Myocyte (in vitro differentiated cells): ENCODE measurements around the gene THBD. TPM values are rescaled to one million over a fixed set of nuclear protein-coding genes. Genes with fewer than 3 reads are reported as not detected.

Experiments
- DNase-seq: peaks from one replicate; pipeline ENCODE4 v3.0.0-alpha.2; 2012; ENCODE audit warnings: low read depth
- total RNA-seq: library from RNA; depleted of rRNA; stranded (reverse); fragments of >200 nt; gene quantifications from 2 replicates; pipeline ENCODE4 v1.2.3, GENCODE V29; 2014

THBD gene
- total RNA-seq, 1 donor from 2014 or later: 17.9 TPM

DNA sequence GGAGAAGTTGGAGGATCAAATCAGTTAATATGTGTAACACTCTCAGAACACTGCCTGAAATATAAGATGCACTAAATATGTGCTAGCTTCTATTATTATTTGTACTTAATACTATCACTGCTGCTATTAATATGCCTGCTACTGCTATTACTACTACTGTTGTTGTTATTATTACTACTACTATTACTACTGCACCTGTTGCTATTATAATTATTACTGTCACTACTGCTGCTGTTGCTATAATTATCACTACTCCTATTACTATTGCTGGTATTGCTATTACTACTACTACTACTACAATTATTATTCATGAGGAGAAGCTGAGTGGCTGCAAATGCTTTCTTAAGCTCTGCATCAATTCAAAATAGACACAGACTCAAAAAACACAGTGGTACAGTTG is 31.0 kb downstream of the THBD start:
- DNase-seq: no peak

DNA sequence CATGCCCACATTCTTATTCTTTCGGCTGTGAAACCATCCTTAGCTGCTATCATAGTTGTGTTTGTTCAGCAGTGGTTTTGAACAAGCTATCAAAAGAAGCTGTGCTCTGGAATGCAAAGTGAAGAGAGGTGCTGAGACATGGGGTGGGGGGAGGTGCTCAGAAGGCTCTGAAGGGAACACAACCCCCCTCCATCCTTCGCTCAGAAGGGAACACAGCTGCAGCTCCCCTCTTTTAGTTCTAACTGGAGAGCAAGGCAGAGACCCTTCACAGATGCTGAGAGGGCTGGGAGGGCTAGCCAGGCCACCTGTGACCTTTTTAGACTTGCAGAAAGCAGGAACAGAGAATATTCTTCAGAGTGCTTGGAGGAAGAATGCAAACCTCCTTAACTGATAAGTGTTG is 32.0 kb downstream of the THBD start:
- DNase-seq: no peak

DNA sequence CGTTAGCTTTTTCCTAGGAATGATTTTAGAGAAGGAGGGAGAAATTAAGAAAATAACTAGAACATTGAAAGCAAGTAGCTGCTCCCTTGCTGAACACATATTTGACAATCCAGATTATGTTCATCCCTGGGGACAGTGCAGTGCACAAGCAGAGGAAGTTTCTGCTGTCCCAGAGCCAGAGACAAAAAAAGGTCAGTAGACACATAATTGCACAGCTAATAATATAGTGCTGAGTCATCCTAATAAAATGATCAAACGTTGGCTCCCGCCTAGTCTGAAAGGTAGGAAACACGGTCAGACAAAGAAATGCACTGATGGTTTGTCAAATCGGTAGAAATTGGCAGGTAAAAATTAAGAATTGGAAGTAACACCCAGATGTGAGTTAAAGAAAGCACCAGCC is 36.0 kb downstream of the THBD start:
- no peak for DNase-seq

DNA sequence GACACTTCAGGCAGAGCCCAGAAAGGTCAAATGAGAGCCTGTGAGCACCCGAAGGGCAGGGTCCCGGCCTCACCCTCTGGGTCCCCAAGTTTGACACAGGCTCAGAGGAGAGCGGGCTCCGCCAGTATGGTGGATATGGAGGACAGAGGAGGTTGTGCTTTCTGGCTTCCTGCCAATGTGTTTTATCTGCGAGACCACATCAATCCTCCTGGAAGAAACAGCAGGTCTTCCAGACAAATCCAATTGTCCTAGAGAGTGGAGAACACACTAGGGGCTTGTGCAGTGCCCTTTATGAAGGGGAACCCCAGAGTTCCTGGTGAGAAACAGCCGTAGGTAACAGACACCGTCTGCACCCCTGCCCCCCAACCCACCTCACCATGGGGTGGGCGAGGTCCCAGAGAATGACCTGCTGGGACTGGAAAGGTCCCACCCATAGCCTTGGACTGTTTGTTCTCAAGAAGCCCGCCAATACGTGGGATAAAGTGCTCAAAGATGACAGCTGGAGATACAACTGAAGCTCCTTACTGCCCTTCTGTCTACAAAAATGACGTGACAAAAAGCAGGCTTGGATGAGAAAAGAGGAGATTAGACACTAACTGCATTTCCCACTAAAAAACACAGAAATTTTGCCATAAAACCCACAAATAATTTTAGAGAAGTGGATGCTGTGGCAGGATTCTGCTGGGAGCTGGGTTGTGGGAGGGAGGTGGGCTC is 38.3 kb downstream of the THBD start:
- no peak for DNase-seq

DNA sequence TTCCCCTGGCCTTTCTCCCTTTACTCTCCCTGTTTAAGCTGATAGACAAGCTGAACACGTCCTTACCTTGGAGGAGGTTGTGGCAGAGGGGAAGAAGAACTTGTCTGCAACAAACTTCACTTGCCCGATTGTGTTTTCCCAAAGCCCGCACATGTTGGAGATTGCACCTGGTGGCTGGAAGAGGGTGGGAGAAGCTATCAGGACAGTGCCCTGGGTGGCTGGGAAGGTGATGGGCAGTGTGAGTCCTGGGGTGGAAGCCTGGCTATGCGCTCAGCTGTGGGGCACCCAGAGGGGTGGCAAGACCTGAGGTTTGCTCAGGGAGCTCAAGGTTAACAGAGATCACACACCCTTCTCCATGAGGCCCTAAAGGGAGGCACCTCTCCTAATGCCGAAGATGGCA is 39.4 kb downstream of the THBD start:
- no peak for DNase-seq

DNA sequence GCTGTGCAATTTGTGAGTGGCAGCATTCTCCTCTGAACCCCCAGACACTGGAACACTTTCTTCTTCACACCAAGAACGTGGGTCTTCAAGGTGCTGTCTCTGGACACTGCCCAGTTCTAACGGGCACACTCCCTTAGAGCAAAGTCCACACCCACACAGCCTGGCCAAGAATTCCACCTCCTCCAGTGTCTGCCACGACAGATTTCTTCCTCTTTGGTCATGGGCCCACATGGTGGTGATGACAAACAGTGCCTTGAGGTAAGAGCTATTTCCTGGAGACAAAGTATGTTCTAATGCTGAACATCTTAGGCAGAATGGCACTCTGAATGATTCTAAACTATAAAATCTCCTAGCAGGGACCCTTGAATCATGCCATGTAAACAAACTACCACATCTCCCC is 39.8 kb downstream of the THBD start:
- no peak for DNase-seq

DNA sequence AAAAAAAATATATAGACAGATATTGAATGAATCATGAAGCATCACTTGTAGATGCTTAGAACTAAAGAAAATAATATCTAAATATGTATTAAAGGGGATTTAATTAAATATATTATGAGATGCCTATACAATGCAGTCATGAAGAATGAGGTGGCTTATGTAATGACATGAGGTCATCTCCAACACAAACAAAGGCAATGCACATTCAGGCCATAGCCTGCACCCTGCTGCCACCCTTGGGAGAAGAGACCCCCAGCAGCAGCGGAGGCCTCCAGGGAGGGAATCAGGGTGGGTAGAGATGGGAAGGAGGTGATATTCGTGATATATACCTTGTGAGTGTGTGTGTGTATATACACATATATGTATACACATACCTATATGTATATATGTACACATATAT is 40.8 kb downstream of the THBD start:
- no peak for DNase-seq

DNA sequence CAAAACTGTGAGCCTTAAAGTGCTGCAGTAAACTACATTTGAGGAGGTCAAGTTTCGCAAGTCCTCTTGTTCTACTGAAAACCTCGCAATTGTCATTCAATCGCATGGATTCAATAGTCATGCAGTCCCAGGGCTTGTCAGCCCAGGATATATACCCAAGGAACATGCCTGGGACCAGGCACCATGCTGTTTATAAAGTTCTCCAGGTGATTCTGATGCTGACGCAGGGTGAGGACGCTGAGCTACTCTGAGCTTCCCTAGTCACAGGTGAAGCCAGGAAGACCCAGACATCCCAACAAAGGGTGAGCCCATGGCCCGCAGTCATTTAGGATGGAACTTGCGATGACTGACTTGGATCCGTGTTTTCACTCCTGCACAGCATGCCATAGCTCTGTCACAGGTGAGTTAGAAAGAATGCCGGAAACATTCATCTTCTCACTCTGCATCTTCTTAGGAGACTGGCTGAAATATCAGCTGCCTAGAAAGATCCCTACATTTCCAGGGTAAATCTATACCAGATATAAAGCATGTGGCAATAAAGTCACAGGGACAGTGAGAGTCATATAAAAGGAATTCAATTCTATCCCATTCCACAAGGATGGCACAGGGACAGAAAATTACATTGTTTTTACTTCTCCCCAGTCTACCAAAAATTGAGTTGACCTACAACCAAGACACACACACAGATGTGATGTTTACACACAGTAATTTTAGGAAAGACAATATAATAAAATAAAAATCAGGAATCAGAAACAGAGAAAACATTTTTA is 41.4 kb downstream of the THBD start:
- no peak for DNase-seq

DNA sequence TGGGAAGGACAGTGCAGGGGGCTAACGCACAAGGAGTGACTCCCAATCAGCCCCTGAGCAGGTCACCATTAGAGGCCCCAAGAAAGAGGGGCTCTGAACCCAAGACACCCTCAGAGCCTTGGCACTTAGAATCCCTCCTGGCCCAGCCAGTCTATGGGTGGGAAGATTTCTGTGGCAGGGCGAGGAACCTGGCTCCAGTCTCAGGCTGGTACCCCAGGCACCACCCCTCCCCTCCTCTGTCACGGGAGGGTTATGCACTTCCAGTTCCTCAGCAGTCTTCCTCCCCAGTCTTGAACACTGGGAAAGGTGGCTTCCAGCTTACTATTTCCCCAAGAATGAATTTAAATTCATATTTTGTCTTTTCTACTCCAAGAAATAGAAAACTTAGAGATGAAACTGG is 42.0 kb downstream of the THBD start:
- no peak for DNase-seq

DNA sequence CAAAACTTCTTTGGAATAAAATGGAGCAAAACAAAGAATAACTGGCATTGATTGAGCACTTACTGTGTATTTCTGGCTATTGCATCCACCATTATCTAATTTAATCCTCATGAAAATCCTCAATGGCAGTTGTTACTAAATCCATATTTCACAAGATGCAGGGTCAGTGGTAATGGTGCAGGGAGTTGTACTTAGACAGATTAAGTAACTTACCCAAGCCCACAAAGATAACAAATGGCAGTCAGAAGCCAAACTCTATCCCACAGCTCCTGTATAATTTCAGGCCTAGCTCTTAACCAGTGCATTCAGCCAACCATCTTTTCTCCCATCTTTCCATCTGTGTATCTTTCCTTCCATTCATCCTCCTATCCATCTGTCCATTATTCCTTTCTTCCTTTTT is 43.7 kb downstream of the THBD start:
- DNase-seq: peak; percentile 34

DNA sequence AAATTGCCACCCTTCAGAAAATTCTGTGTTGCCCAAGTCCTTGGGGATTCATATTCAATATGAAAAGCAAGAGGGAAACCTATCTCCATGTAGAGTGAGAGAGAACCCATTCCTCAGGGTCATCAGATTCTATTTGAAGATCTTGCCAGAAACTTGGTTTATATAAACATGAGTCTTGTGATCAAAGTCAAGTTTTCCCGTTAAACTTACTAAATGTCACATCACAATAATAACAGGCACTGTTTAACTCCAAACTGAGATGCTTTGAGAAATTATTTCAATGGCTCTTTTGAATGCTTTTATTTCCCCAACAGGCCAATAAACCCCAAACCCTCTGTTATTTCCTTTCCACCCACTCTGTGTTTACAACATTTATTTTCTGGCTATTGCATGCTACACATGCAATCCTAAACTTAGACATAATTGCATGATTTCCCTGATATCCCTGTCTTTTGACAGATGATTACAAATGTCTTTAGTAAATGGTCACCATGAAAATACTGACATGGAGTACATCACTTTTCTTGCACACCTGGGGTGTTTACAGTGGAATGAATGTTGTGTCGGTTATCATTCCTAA is 45.5 kb downstream of the THBD start:
- no peak for DNase-seq

DNA sequence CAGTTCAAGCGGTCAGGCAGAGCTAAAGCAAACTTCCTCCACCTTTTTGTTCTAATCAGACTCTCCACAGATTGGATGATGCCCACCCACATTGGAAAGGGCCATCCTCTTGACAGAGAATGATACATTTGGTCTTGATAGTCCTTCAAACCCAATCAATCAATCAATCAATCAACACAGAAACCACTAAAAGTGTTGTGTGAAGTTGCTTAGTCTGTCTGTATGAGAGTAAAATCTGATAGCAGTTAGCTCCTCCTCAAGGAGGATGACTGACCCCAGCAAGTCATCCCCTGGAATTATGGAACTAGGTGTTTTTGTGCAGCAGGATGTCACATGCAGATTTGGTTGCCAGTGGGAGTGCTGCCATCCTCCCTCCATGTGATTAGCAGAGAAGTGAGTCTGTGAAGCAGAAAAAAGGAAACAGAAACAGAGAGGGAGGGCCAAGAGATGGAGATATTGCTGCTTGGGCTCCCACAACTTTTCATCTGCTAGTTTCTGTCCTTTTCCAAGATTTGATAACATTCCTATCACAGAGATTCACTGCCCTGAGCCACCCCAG is 46.3 kb downstream of the THBD start:
- no peak for DNase-seq

DNA sequence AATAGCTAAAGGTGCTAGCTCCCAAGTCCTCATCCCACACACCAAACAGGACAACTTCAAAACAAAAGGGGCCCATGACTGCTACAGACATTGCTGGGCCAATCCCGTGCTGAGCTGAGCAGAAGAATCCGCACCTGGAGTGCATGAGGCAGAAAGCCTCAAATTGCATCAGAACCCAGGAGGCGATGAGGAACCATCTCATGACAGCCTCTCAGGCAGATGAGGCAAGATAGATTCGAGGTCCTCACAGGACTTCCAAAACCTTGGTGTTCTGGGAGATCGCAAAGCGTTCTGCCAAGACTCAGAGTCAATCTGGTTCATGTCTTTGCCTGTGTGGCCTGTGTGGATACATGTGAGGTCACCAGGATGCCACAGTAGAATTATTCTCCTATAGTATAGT is 47.2 kb downstream of the THBD start:
- DNase-seq: no peak

DNA sequence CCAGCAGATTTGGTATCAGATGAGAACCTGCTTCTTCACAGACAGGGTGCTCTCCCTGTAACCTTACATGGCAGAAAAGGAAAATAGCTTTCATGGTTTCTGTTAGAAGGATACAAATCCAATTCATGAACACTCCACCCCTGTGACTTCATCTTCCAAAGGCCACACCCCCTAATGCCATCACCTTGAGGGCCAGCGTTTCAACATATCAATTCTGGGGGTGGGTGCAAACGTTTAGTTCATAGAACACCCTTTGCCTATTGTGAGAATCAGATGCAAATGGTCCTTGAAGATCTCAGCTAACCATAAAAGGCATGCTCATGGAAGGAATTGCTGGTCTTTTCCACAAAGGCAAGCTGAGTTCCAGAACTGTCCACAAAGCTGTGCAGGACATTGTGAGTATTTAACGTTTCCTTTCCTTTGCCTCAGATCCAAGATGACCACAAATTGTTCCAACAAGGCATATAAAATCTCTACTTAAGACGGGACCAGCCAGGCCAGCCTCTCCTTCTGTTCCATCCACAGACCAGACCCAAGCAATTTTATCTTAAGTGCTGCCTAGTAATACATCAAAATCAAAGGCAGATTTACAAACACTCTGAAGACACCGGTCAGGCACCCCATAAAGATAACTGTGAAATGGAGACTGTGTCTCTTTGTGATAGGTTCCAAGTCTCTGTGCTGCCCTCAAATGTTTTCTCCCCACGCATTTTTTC is 49.1 kb downstream of the THBD start:
- no peak for DNase-seq

DNA sequence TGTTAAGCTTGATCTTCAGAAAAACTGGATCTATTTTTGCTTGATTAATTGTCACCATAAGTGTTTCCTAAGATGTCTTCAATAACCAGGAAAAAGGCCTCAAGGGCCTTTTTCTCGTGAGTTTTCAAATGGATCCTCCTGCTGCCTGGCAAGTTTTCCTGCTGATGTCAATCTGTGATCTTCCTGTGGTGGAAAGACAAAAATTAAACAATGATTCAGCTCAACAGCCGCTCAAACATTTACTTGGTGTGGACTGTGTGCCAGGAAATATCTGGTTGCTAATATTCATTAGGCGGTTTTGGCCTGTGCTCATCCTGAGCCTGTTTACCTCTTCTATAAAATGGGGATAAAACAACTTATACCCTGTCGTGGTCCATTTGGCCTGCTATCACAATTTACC is 49.7 kb downstream of the THBD start:
- peak; percentile 72 for DNase-seq

DNA sequence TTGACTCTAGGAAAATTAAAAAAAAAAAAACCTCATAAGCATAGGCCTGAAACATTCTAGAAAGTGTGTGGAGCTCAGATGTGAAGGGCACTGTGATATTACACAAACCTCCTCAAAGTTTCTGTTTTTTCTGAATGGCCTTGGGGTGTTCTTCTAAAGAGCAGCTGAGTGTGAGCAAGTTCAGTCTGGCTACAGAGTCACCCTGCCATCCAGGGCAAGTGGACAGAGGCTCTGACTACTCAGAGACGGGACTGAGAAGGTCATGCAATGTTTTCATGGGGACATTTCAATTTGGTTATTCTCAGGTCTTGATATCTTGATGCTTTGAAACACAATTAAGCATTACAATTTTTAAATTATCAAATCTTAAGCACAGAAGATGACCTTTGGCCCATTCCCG is 51.0 kb downstream of the THBD start:
- DNase-seq: no peak

DNA sequence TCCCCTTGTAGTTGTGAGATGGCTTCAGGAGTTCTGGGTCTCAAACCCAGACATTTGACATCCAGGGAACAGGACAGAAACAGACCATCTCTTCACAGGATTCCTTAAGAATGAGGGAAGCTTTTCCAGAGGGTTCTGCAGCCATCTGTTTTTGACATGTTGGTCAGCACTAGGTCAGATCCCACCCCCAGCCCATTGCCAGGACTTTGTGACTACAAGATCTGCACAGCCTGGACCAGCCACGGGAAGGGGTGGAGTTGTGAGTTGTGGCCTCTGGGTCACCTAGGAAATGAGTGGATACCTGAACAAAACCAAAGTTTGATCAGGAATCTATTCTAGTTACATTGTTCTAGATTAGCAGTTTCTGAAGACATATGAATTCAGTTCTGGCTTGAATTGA is 53.5 kb downstream of the THBD start:
- DNase-seq: no peak
